OCI-LY7 (cell line): Measurements from ENCODE around the gene COL4A4.

Experiments used
- CTCF ChIP-seq: fragments of 200-600 bp; sonication (generic); conservative IDR thresholded peaks from 2 replicates; pipeline ENCODE4 v1.5.1; 2014; ENCODE audit warnings: mild to moderate bottlenecking, antibody characterized with exemption, low read length, moderate library complexity, mixed read lengths
- EZH2phosphoT487 ChIP-seq: fragments of 200-600 bp; sonication (generic); IDR thresholded peaks from 2 replicates; pipeline ENCODE4 v1.6.1; 2018; ENCODE audit warnings: low read depth, borderline replicate concordance, mild to moderate bottlenecking, mixed run types, antibody characterized with exemption, low read length, moderate library complexity, mixed read lengths

GRCh38 chr2:227000123-227000522 lies 163.9 kb downstream of the COL4A4 start:
- TF ChIP-seq CTCF (no peak), EZH2phosphoT487 (no peak)
